BE2C (cell line): ENCODE data around the gene ZNF835.

ENCODE experiments used
- DNase-seq: peaks from one replicate; pipeline ENCODE4 v3.0.0-alpha.2; 2020
- H3K27me3 ChIP-seq: fragments of 250-450 bp; sonication (Bioruptor Pico); 2 replicates; pipeline ENCODE4 v1.5.1; 2020; ENCODE audit warnings: mild to moderate bottlenecking
- H3K36me3 ChIP-seq: fragments of 250-450 bp; sonication (Bioruptor Pico); 2 replicates; pipeline ENCODE4 v1.5.1; 2020; ENCODE audit warnings: mild to moderate bottlenecking
- H3K4me1 ChIP-seq: fragments of 250-450 bp; sonication (Bioruptor Pico); 2 replicates; pipeline ENCODE4 v1.5.1; 2020
- H3K4me3 ChIP-seq: 2 replicates; pipeline ENCODE4 v1.5.1; 2011; ENCODE audit warnings: low read depth, low read length
- H3K9me3 ChIP-seq: fragments of 250-450 bp; sonication (Bioruptor Pico); 2 replicates; pipeline ENCODE4 v1.5.1; 2020
- TF ChIP-seq, protein P1 (sequence below): IDR thresholded peaks from 2 replicates; pipeline ENCODE4 v1.5.1; 2012; ENCODE audit warnings: mild to moderate bottlenecking, low read depth, low read length

The ZNF835 gene

DNA sequence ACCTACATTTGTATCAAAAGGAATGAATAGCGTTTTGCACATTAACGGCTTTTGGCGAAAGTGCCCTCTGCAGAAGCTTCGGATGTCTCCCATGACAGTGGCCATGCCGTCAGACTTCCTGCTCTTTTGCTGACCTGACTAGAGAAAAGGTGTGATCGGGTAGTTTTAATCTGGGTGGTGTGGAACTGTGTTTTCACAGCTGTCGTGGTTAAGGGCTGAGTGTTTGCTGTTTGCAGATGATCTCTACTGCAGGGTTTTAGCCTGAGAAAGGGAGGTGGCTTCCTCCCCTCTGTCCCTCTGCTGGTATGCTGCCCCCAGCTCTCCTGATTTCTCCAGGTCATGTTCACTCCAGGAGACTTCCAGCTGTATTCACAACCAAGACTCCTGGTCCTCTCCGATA is 54.0 kb downstream of the ZNF835 start:
- no peaks in the 10 kb centered on the region for H3K4me1 ChIP-seq
- peaks cover 2% of the 10 kb centered on the region; the same call in 1 of the 2 replicates for H3K9me3 ChIP-seq
- no peaks in the 10 kb centered on the region for H3K27me3 ChIP-seq
- H3K36me3 ChIP-seq: peaks cover 9% of the 10 kb centered on the region
- no peak overlapping the region for H3K4me3 ChIP-seq
- TF ChIP-seq, protein P1, sequence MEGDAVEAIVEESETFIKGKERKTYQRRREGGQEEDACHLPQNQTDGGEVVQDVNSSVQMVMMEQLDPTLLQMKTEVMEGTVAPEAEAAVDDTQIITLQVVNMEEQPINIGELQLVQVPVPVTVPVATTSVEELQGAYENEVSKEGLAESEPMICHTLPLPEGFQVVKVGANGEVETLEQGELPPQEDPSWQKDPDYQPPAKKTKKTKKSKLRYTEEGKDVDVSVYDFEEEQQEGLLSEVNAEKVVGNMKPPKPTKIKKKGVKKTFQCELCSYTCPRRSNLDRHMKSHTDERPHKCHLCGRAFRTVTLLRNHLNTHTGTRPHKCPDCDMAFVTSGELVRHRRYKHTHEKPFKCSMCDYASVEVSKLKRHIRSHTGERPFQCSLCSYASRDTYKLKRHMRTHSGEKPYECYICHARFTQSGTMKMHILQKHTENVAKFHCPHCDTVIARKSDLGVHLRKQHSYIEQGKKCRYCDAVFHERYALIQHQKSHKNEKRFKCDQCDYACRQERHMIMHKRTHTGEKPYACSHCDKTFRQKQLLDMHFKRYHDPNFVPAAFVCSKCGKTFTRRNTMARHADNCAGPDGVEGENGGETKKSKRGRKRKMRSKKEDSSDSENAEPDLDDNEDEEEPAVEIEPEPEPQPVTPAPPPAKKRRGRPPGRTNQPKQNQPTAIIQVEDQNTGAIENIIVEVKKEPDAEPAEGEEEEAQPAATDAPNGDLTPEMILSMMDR: no peak
- DNase-seq: no peak

DNA sequence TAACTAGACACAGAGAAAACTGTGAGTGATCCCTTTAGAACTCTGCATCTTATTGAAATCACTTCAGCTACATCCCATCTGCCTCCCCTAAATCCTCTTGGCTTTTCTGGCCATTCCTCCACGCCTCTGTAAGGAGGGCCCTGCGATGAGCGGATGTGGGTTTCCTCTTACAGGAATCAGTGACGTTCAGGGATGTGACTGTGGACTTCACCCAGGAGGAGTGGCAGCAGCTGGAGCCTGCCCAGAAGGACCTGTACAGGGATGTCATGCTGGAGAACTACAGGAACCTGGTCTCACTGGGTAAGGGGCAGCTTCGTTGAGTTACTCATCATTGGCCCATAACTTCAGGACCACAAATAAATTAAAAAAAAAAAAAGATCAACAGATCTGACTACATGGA is 57.9 kb downstream of the ZNF835 start:
- Histone ChIP-seq H3K4me1 (no peaks in the 10 kb centered on the region), H3K9me3 (peaks cover 2% of the 10 kb centered on the region; the same call in 1 of the 2 replicates)

DNA sequence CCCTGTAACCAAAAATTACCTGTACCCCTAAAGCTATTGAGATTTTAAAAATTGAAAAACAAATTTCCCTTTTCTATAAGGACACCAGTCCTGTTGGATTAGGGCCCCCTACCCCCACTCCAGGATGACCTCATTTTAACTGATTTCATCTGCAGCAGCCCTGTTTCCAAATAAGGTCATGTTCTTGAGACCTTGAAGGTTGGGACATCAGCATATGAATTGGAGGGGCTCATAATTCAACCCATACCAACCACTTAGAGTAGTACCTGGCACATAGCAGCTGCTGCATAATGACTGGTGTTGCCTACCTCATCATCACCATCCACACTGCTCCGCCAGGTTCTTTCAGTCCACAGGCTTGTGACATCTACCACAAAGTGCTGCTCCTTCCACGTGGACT is 58.8 kb downstream of the ZNF835 start:
- H3K4me1 ChIP-seq: no peaks in the 10 kb centered on the region
- TF ChIP-seq, protein P1: no peak
- no peak overlapping the region for H3K4me3 ChIP-seq
- no peaks in the 10 kb centered on the region for H3K9me3 ChIP-seq
- no peaks in the 10 kb centered on the region for H3K27me3 ChIP-seq
- H3K36me3 ChIP-seq: peaks cover 2% of the 10 kb centered on the region; the same call in 1 of the 2 replicates
- no peak for DNase-seq

More for the DNA sequence above, 57.9 kb downstream of the ZNF835 start:
- no peak for DNase-seq
- Histone ChIP-seq H3K27me3 (no peaks in the 10 kb centered on the region), H3K4me3 (no peak overlapping the region), H3K36me3 (peaks cover 5% of the 10 kb centered on the region; the same call in 1 of the 2 replicates)
- TF ChIP-seq, protein P1: no peak
